Activated naive CD8-positive, alpha-beta T cell treated with anti-CD3 and anti-CD28 coated beads for 36 hours (primary cell): ENCODE data around the gene OR6P1. TPM values are rescaled to one million over a fixed set of nuclear protein-coding genes. Genes with fewer than 3 reads are reported as not detected.

Experiments used
- DNase-seq: peaks from one replicate; pipeline ENCODE4 v3.0.0; 2021
- H3K27ac Mint-ChIP-seq: one replicate; pipeline ENCODE4 v1.8.0; 2022; ENCODE audit warnings: mild to moderate bottlenecking, moderate library complexity, mixed read lengths
- H3K27me3 Mint-ChIP-seq: one replicate; pipeline ENCODE4 v1.8.0; 2022; ENCODE audit warnings: mild to moderate bottlenecking, mixed read lengths
- H3K36me3 Mint-ChIP-seq: one replicate; pipeline ENCODE4 v1.8.0; 2021; ENCODE audit warnings: mild to moderate bottlenecking, mixed read lengths
- H3K4me1 Mint-ChIP-seq: one replicate; pipeline ENCODE4 v1.8.0; 2021; ENCODE audit warnings: mixed read lengths
- H3K4me3 Mint-ChIP-seq: one replicate; pipeline ENCODE4 v1.8.0; 2022; ENCODE audit warnings: mild to moderate bottlenecking, moderate library complexity, mixed read lengths
- H3K9me3 Mint-ChIP-seq: one replicate; pipeline ENCODE4 v1.8.0; 2022; ENCODE audit warnings: mixed read lengths
- total RNA-seq, 2 experiments: library from RNA; stranded (reverse); gene quantifications; one replicate each; pipeline ENCODE4 v1.2.3, GENCODE V29; 2021

The OR6P1 gene
- total RNA-seq, 2 experiments from 2014 or later, result not detected

DNA sequence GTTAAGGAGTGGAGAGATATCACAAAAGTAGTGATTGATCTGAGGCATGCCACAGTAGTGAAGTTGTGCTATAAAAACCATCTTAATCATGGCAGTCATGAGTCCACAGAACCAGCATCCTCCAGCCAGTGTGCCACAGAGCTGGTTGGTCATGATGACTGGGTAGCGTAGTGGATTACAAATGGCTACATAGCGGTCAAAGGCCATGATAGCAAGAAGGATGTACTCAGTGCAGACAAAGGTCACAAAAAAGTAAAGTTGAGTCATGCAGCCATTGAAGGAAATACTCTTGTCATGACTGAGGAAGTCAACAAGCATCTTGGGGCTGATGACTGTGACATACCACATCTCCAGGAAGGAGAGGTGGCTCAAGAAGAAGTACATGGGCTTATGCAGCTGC, 22.8 kb downstream of the OR6P1 start:
- Mint-ChIP-seq H3K4me3 (no peak overlapping the region), H3K36me3 (no peaks in the 10 kb centered on the region), H3K27ac (no peak overlapping the region), H3K27me3 (peaks cover 20% of the 10 kb centered on the region), H3K9me3 (no peaks in the 10 kb centered on the region), H3K4me1 (no peaks in the 10 kb centered on the region)
- DNase-seq, result no peak

- Mint-ChIP-seq H3K36me3 (no peaks in the 10 kb centered on the region), H3K4me3 (no peak overlapping the region), H3K27ac (no peak overlapping the region), H3K4me1 (no peaks in the 10 kb centered on the region), H3K27me3 (no peaks in the 10 kb centered on the region), H3K9me3 (no peaks in the 10 kb centered on the region)
- no peak for DNase-seq
Measured at GRCh38 chr1:158537609-158538008, 32.8 kb downstream of the OR6P1 start.

GRCh38 chr1:158534496-158534895, 35.9 kb downstream of the OR6P1 start:
- no peaks in the 10 kb centered on the region for H3K36me3 Mint-ChIP-seq
- DNase-seq, result no peak
- H3K4me1 Mint-ChIP-seq, result no peaks in the 10 kb centered on the region
- H3K27ac Mint-ChIP-seq, result no peak overlapping the region
- no peak overlapping the region for H3K4me3 Mint-ChIP-seq
- H3K9me3 Mint-ChIP-seq, result no peaks in the 10 kb centered on the region
- no peaks in the 10 kb centered on the region for H3K27me3 Mint-ChIP-seq

DNA sequence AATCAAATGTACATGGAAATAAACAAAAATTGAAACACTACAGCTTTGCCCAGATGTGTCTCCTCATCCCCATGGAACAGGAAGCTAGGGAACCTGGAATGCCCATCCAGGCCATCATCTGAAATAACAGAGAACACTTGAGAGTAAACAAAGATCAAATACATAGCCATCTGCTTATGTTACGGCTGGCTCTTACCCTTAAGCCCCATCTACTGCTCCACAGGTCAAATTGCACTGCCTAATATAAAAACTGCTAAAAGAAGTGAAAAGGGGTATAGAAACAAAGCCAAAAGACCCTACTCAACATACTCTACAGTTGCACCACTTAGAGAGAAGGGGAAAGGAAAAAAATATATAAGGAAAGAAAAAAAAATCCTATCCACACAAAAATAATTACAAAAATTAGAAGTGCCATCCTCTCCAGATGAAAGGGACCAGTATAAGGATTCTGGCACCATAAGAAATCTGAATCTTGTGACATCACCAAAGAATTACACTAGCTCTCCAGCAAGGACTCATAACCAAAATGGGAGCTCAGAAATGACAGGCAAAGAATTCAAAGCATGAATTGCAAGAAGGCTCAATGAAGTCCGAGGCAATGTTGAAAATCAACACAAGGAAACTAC, 43.1 kb downstream of the OR6P1 start:
- Mint-ChIP-seq H3K9me3 (peaks cover 8% of the 10 kb centered on the region), H3K4me1 (no peaks in the 10 kb centered on the region), H3K27me3 (peaks cover 20% of the 10 kb centered on the region), H3K27ac (no peak overlapping the region), H3K36me3 (no peaks in the 10 kb centered on the region), H3K4me3 (no peak overlapping the region)
- DNase-seq, result no peak

- no peaks in the 10 kb centered on the region for H3K4me1 Mint-ChIP-seq
- no peaks in the 10 kb centered on the region for H3K36me3 Mint-ChIP-seq
- H3K9me3 Mint-ChIP-seq, result peaks cover 2% of the 10 kb centered on the region
- peaks cover 8% of the 10 kb centered on the region for H3K27me3 Mint-ChIP-seq
- H3K27ac Mint-ChIP-seq, result no peak overlapping the region
- no peak overlapping the region for H3K4me3 Mint-ChIP-seq
- no peak for DNase-seq
Measured at GRCh38 chr1:158521666-158522058, 48.7 kb downstream of the OR6P1 start.

GRCh38 chr1:158520955-158521665, 49.3 kb downstream of the OR6P1 start:
- Mint-ChIP-seq H3K27me3 (peaks cover 10% of the 10 kb centered on the region), H3K27ac (no peak overlapping the region), H3K36me3 (no peaks in the 10 kb centered on the region), H3K4me1 (no peaks in the 10 kb centered on the region), H3K4me3 (no peak overlapping the region), H3K9me3 (no peaks in the 10 kb centered on the region)
- no peak for DNase-seq

GRCh38 chr1:158520021-158520420, 50.4 kb downstream of the OR6P1 start:
- no peaks in the 10 kb centered on the region for H3K9me3 Mint-ChIP-seq
- DNase-seq, result no peak
- peaks cover 10% of the 10 kb centered on the region for H3K27me3 Mint-ChIP-seq
- no peak overlapping the region for H3K4me3 Mint-ChIP-seq
- no peaks in the 10 kb centered on the region for H3K4me1 Mint-ChIP-seq
- H3K36me3 Mint-ChIP-seq, result no peaks in the 10 kb centered on the region
- H3K27ac Mint-ChIP-seq, result no peak overlapping the region

DNA sequence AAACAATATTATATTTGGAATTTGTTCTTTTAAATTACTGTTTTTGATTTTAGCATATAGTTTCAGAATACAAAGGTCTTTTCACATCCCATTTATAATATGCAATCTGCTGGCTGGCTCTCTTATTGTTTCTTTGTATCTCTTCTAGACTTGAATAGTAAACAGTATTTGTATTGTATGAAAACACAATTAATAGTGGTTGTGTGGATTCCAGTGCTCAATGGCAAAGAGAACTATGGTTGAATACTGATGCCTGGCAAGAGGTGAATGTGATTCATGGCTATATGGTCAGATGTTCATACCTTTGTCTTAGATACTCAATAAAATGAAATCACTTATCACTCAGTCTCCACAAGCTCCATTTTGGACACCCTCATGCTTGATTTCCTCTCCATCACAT, 53.4 kb downstream of the OR6P1 start:
- Mint-ChIP-seq H3K36me3 (no peaks in the 10 kb centered on the region), H3K4me3 (no peak overlapping the region), H3K9me3 (no peaks in the 10 kb centered on the region), H3K27me3 (peaks cover 2% of the 10 kb centered on the region), H3K27ac (no peak overlapping the region), H3K4me1 (no peaks in the 10 kb centered on the region)
- DNase-seq, result no peak

Other genes with a start within 250 kb of the OR6P1 start
- not detected for gene CD1B, start 239.0 kb downstream of the OR6P1 start, total RNA-seq
- not detected for gene CD1E, start 216.7 kb downstream of the OR6P1 start, total RNA-seq
- gene OR10T2, start 171.1 kb downstream of the OR6P1 start, total RNA-seq, result not detected
- not detected for gene OR10K2, start 144.3 kb downstream of the OR6P1 start, total RNA-seq
- not detected for gene OR10K1, start 108.7 kb downstream of the OR6P1 start, total RNA-seq
- not detected for gene OR10R2, start 98.4 kb downstream of the OR6P1 start, total RNA-seq
- gene OR6Y1, start 16.2 kb downstream of the OR6P1 start, total RNA-seq, result not detected
- not detected for gene OR10X1, start 9.3 kb upstream of the OR6P1 start, total RNA-seq
- gene OR10Z1, start 34.7 kb upstream of the OR6P1 start, total RNA-seq, result not detected
- gene SPTA1, start 116.1 kb upstream of the OR6P1 start, total RNA-seq, result not detected
- not detected for gene OR6K2, start 130.1 kb upstream of the OR6P1 start, total RNA-seq
- not detected for gene OR6K3, start 150.1 kb upstream of the OR6P1 start, total RNA-seq
- not detected for gene OR6K6, start 184.1 kb upstream of the OR6P1 start, total RNA-seq
- gene OR6N1, start 201.6 kb upstream of the OR6P1 start, total RNA-seq, result not detected
- gene OR6N2, start 210.6 kb upstream of the OR6P1 start, total RNA-seq, result not detected